Measurements from ENCODE around the gene CENPC. TPM values are rescaled to one million over a fixed set of nuclear protein-coding genes. Genes with fewer than 3 reads are reported as not detected.

The CENPC gene
- total and polyA plus RNA-seq, 2 experiments from 2014 or later = 21.6 to 24.5 TPM

- TF ChIP-seq, protein P1, sequence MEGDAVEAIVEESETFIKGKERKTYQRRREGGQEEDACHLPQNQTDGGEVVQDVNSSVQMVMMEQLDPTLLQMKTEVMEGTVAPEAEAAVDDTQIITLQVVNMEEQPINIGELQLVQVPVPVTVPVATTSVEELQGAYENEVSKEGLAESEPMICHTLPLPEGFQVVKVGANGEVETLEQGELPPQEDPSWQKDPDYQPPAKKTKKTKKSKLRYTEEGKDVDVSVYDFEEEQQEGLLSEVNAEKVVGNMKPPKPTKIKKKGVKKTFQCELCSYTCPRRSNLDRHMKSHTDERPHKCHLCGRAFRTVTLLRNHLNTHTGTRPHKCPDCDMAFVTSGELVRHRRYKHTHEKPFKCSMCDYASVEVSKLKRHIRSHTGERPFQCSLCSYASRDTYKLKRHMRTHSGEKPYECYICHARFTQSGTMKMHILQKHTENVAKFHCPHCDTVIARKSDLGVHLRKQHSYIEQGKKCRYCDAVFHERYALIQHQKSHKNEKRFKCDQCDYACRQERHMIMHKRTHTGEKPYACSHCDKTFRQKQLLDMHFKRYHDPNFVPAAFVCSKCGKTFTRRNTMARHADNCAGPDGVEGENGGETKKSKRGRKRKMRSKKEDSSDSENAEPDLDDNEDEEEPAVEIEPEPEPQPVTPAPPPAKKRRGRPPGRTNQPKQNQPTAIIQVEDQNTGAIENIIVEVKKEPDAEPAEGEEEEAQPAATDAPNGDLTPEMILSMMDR (conservative IDR thresholded peaks at IDR 0.05; ENCODE audit: low read depth in 2 of 2) = no peak
- TF ChIP-seq, protein P2, sequence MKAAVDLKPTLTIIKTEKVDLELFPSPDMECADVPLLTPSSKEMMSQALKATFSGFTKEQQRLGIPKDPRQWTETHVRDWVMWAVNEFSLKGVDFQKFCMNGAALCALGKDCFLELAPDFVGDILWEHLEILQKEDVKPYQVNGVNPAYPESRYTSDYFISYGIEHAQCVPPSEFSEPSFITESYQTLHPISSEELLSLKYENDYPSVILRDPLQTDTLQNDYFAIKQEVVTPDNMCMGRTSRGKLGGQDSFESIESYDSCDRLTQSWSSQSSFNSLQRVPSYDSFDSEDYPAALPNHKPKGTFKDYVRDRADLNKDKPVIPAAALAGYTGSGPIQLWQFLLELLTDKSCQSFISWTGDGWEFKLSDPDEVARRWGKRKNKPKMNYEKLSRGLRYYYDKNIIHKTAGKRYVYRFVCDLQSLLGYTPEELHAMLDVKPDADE (IDR thresholded peaks at IDR 0.05) = no peak
- TF ChIP-seq POLR2AphosphoS5 (IDR thresholded peaks at IDR 0.05; ENCODE audit: low read depth) (no peak), ZNF331 (CRISPR knock-in tag; IDR thresholded peaks at IDR 0.05; ENCODE audit: low read depth) (no peak), STAT1 (IDR thresholded peaks at IDR 0.05; ENCODE audit: unreplicated experiment) (no peak), ZNF114 (CRISPR knock-in tag; IDR thresholded peaks at IDR 0.05) (no peak)
- DNase-seq (ENCODE audit: low spot score) (no peak), ATAC-seq (no peak)
- Histone ChIP-seq H2AFZ (no peak overlapping the region), H3K4me3 (no peak overlapping the region), H4K20me1 (replicated peaks; ENCODE audit: insufficient read depth) (no peaks in the 10 kb centered on the region), H3K36me3 (ENCODE audit: insufficient read depth) (no peaks in the 10 kb centered on the region), H3K27me3 (ENCODE audit: insufficient read depth) (no peaks in the 10 kb centered on the region), H3K9me2 (ENCODE audit: insufficient read depth) (no peaks in the 10 kb centered on the region), H3F3A (replicated peaks; ENCODE audit: low read depth) (no peaks in the 10 kb centered on the region), H3K4me2 (no peak overlapping the region), H3K4me1 (ENCODE audit: insufficient read depth) (no peaks in the 10 kb centered on the region), H3K27ac (ENCODE audit: low read depth) (no peak overlapping the region), H3K79me2 (replicated peaks; ENCODE audit: insufficient read depth) (no peaks in the 10 kb centered on the region)
- no peak overlapping the region for H3K4me3 Mint-ChIP-seq
- no peak overlapping the region for H3K27ac Mint-ChIP-seq
- no peaks in the 10 kb centered on the region for H3K36me3 Mint-ChIP-seq (ENCODE audit: low read depth)
- no peaks in the 10 kb centered on the region for H3K4me1 Mint-ChIP-seq
- H3K27me3 Mint-ChIP-seq (ENCODE audit: insufficient read depth, low read depth, poor library complexity) = no peaks in the 10 kb centered on the region
- H3K9me3 Mint-ChIP-seq = no peaks in the 10 kb centered on the region
Measured at GRCh38 chr4:67581913-67582312, 36.6 kb upstream of the CENPC start.

DNA sequence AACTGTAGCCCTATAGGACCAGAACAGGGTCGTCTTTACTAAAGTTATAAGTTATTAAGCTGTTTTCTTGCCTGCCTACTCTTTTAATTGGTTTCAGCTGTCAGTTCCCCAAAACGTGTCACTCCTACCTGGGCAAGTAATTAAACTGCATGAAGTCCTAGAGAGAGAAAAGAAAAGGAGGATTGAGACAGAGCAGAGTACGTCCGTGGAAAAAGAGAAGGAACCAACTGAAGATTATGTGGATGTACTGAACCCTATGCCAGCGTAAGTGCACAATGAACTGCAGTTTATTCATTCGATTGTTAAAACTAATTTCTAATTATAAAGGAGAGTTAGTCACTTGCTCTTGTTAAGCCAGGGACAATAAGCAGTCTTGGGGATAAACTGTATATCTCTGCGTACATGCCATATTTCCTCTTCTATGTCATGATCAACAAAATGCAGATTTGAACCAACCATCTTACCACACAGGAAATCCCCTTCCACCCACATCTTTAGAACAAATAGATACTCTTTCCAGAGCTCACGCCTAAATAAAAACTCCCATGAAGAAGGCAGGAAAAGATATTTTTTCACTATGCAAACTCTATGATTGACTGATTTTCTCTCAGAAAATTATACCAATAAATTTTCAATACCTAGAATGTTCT lies 36.0 kb upstream of the CENPC start:
- H3K27me3 ChIP-seq (ENCODE audit: insufficient read depth) = no peaks in the 10 kb centered on the region
- H3K4me2 ChIP-seq = no peak overlapping the region
- H2AFZ ChIP-seq = peak overlapping the region; percentile 69; the same call in 1 of the 2 replicates
- Mint-ChIP-seq H3K27ac (no peak overlapping the region), H3K9me3 (no peaks in the 10 kb centered on the region), H3K27me3 (ENCODE audit: insufficient read depth, low read depth, poor library complexity) (no peaks in the 10 kb centered on the region), H3K36me3 (ENCODE audit: low read depth) (no peaks in the 10 kb centered on the region), H3K4me1 (no peaks in the 10 kb centered on the region), H3K4me3 (no peak overlapping the region)
- no peaks in the 10 kb centered on the region for H3K79me2 ChIP-seq (replicated peaks; ENCODE audit: insufficient read depth)
- no peak for ATAC-seq
- H3K4me3 ChIP-seq = no peak overlapping the region
- H3F3A ChIP-seq (replicated peaks; ENCODE audit: low read depth) = no peaks in the 10 kb centered on the region
- DNase-seq (ENCODE audit: low spot score) = no peak
- no peaks in the 10 kb centered on the region for H4K20me1 ChIP-seq (replicated peaks; ENCODE audit: insufficient read depth)
- H3K9me2 ChIP-seq (ENCODE audit: insufficient read depth) = no peaks in the 10 kb centered on the region
- no peaks in the 10 kb centered on the region for H3K4me1 ChIP-seq (ENCODE audit: insufficient read depth)
- no peaks in the 10 kb centered on the region for H3K36me3 ChIP-seq (ENCODE audit: insufficient read depth)
- H3K27ac ChIP-seq (ENCODE audit: low read depth) = no peak overlapping the region
- TF ChIP-seq REST (IDR thresholded peaks at IDR 0.05; ENCODE audit: unreplicated experiment) (no peak), CREB1 (CRISPR knock-in tag; IDR thresholded peaks at IDR 0.05; ENCODE audit: low read depth) (no peak), STAT1 (IDR thresholded peaks at IDR 0.05; ENCODE audit: unreplicated experiment) (no peak)
- TF ChIP-seq, protein P2 (IDR thresholded peaks at IDR 0.05) = no peak
